Thyroid gland (tissue), 4 donors: ENCODE data around the gene COL23A1.

Source experiments
- CTCF ChIP-seq, 6 experiments: fragments of 200-600 bp in 3 of 6; fragments of 450-650 bp in 3 of 6; sonication (generic) in 3 of 6; IDR thresholded peaks; one replicate each; pipeline ENCODE4 v1.5.1; 2016 to 2019; ENCODE audit warnings: antibody characterized with exemption in 6 of 6, mild to moderate bottlenecking in 2 of 6, inconsistent platforms in 1 of 6, moderate library complexity in 1 of 6
- POLR2A ChIP-seq, 2 donors: fragments of 450-650 bp; IDR thresholded peaks; one replicate each; pipeline ENCODE4 v1.6.1; 2017; ENCODE audit warnings: antibody characterized with exemption in 2 of 2, mild to moderate bottlenecking in 2 of 2, moderate library complexity in 1 of 2

- TF ChIP-seq CTCF (IDR thresholded peaks at IDR 0.05) (no peak), POLR2A (IDR thresholded peaks at IDR 0.05) (no peak)
These were observed 34.4 kb downstream of the COL23A1 start for GRCh38 chr5:178555771-178556211.
